GM12878 (cell line): ENCODE measurements around the gene NUP93. TPM values are rescaled to one million over a fixed set of nuclear protein-coding genes. Genes with fewer than 3 reads are reported as not detected.

Source experiments
- ATAC-seq: fragments of 200-7000 bp; cut with Tn5 transposase; 3 replicates; pipeline ENCODE4 v1.9.1; 2020; ENCODE audit warnings: mild to moderate bottlenecking, moderate library complexity
- BruUV-seq: library from RNA; stranded (reverse); fragments of 400-500 nt; replicated peaks from 2 replicates; lab custom pipeline; 2021; lab: Mats Ljungman, UMichigan
- CTCF ChIA-PET: fragments of 300-600 bp; sonication (Branson Sonifier 250); formaldehyde crosslinking; extraction: SDS; loops from one replicate; lab custom pipeline; 2021; ENCODE audit warnings: inconsistent platforms; lab: Yijun Ruan, JAX
- POLR2A ChIA-PET: fragments of 350-600 bp; formaldehyde crosslinking; extraction: SDS; loops from one replicate; lab custom pipeline; 2021; ENCODE audit warnings: inconsistent platforms; lab: Charles Lee
- RAD21 ChIA-PET: fragments of 300-600 bp; sonication (Branson Sonifier 250); formaldehyde crosslinking; loops from one replicate; lab custom pipeline; 2023; ENCODE audit warnings: antibody characterized with exemption; ENCODE audit not compliant: unreplicated experiment; lab: Charles Lee
- SMC1A ChIA-PET: fragments of 300-600 bp; sonication (Branson Sonifier 250); formaldehyde crosslinking; loops from one replicate; lab custom pipeline; 2023; ENCODE audit not compliant: unreplicated experiment, uncharacterized antibody; lab: Charles Lee
- DNase-seq: peaks from one replicate; pipeline ENCODE4 v3.0.0-alpha.2; 2011; ENCODE audit warnings: low read depth, low spot score
- FAIRE-seq: peaks from 3 replicates; lab custom pipeline; 2011; peaks lifted over from hg19 to GRCh38; lab: Jason Lieb, UNC
- H2AFZ ChIP-seq: 2 replicates; pipeline ENCODE4 v1.6.0; 2011; ENCODE audit warnings: low read depth, low read length, control low read depth; ENCODE audit not compliant: control insufficient read depth
- H3K27ac ChIP-seq: 2 replicates; pipeline ENCODE4 v1.5.1; 2011; ENCODE audit warnings: control low read depth; ENCODE audit not compliant: control insufficient read depth, insufficient read depth
- H3K27me3 ChIP-seq, 2 experiments: replicated peaks in 1 of 2; 2 replicates each; pipeline versions ENCODE4 v1.6.0 to v1.6.1; 2011; ENCODE audit warnings: low read length in 1 of 2; ENCODE audit not compliant: control insufficient read depth in 2 of 2, insufficient read depth in 2 of 2
- H3K36me3 ChIP-seq, 2 experiments: 2 replicates each; pipeline ENCODE4 v1.5.1; 2011; ENCODE audit warnings: low read length in 1 of 2; ENCODE audit not compliant: control insufficient read depth in 2 of 2, insufficient read depth in 2 of 2
- H3K4me1 ChIP-seq: 2 replicates; pipeline ENCODE4 v1.6.1; 2011; ENCODE audit warnings: mild to moderate bottlenecking, low read length, moderate library complexity, mixed read lengths; ENCODE audit not compliant: control insufficient read depth, insufficient read depth
- H3K4me2 ChIP-seq: 2 replicates; pipeline ENCODE4 v1.6.0; 2011; ENCODE audit warnings: control low read depth; ENCODE audit not compliant: control insufficient read depth, insufficient read depth
- H3K4me3 ChIP-seq: fragments of 200-600 bp; sonication (generic); 2 replicates; pipeline ENCODE4 v1.5.1; 2016
- H3K79me2 ChIP-seq: 2 replicates; pipeline ENCODE4 v1.6.0; 2011; ENCODE audit warnings: low read length; ENCODE audit not compliant: control insufficient read depth, insufficient read depth
- H3K9ac ChIP-seq: 2 replicates; pipeline ENCODE4 v1.8.0; 2011; ENCODE audit warnings: low read length, control low read depth, mixed read lengths; ENCODE audit not compliant: control insufficient read depth, insufficient read depth
- H3K9me3 ChIP-seq: replicated peaks from 3 replicates; pipeline ENCODE4 v1.5.1; 2011; ENCODE audit warnings: mild to moderate bottlenecking, low read length; ENCODE audit not compliant: control insufficient read depth, insufficient read depth
- H4K20me1 ChIP-seq: 2 replicates; pipeline ENCODE4 v1.6.0; 2011; ENCODE audit not compliant: control insufficient read depth, insufficient read depth
- DPF2 ChIP-seq: fragments of 450-650 bp; IDR thresholded peaks from 2 replicates; pipeline ENCODE4 v1.6.1; 2017; ENCODE audit warnings: mild to moderate bottlenecking
- HSF1 ChIP-seq: fragments of 150-350 bp; IDR thresholded peaks from 2 replicates; pipeline ENCODE4 v1.6.1; 2014; ENCODE audit warnings: mild to moderate bottlenecking, low read depth, low read length
- MLLT1 ChIP-seq: fragments of 450-650 bp; IDR thresholded peaks from 2 replicates; pipeline ENCODE4 v1.6.1; 2016; ENCODE audit warnings: mild to moderate bottlenecking
- STAT3 ChIP-seq: IDR thresholded peaks from 2 replicates; pipeline ENCODE4 v1.6.1; 2011; ENCODE audit warnings: low read depth, low read length, improper control_type of control experiment
- ZBTB4 ChIP-seq: fragments of 450-650 bp; formaldehyde crosslinking; IDR thresholded peaks from 2 replicates; pipeline ENCODE4 v1.4.0; 2022; ENCODE audit warnings: mild to moderate bottlenecking, moderate library complexity
- WGBS: methylation state at CpG from one replicate; pipeline ENCODE4 v1.1.6; 2016; ENCODE audit warnings: low lambda C conversion rate; ENCODE audit not compliant: insufficient replicate concordance, insufficient coverage; ENCODE audit errors: missing lambda C conversion rate; 5-methylcytosine and 5-hydroxymethylcytosine counted together
- in situ Hi-C: fragments of 300-500 bp; cut with MboI; formaldehyde crosslinking; loops from 9 replicates; pipeline ENCODE4 v1.14.3; 2018; ENCODE audit warnings: mixed read lengths
- intact Hi-C: fragments of 100-400 bp; cut with micrococcal nuclease; formaldehyde crosslinking; loops from one replicate; pipeline ENCODE4 v1.14.2; 2022; ENCODE audit not compliant: unreplicated experiment
- polyA plus RNA-seq, 11 experiments: library from polyadenylated mRNA; depleted of rRNA in 4 of 11; unstranded in 6 of 11; stranded (reverse) in 5 of 11; fragments of >200 nt; fragmentation: Nextera tagmentation in 4 of 11; fragmentation: Illumina TruSeq in 1 of 11; extraction: Ambion mirVana in 4 of 11; extraction: Trizol in 1 of 11; gene quantifications; 1 replicate in 1 of 11; 2 replicates in 10 of 11; pipeline versions ENCODE4 v1.2.1 to v1.2.3, GENCODE V29; 2011 to 2016; ENCODE audit warnings: inconsistent platforms in 2 of 11, missing spikeins in 2 of 11, low read depth in 1 of 11
- total RNA-seq, 4 experiments: library from RNA; depleted of rRNA in 3 of 4; stranded (reverse); fragments of >200 nt in 3 of 4; fragmentation: Illumina TruSeq in 1 of 4; extraction: Trizol in 1 of 4; gene quantifications; 2 replicates each; pipeline versions ENCODE4 v1.2.1 to v1.2.3, GENCODE V29; 2013 to 2021
- TF ChIP-seq, protein P1 (sequence below): IDR thresholded peaks from 2 replicates; pipeline ENCODE4 v1.6.1; 2011; ENCODE audit warnings: borderline replicate concordance, low read depth, mild to moderate bottlenecking, moderate library complexity, low read length; ENCODE audit not compliant: insufficient read depth, poor library complexity, severe bottlenecking

Gene NUP93
- total and polyA plus RNA-seq, 10 of the 15 experiments (the other 5 are each of a cell fraction or from before 2014, with no cell fraction given), result 82.2 to 175 (median 101) TPM

- Histone ChIP-seq H2AFZ (no peak overlapping the region), H3K79me2 (no peaks in the 10 kb centered on the region), H3K36me3 (no peaks in the 10 kb centered on the region), H3K4me1 (no peaks in the 10 kb centered on the region; the same call in 1 of the 2 replicates), H3K4me2 (no peak overlapping the region), H3K4me3 (no peak overlapping the region), H4K20me1 (no peaks in the 10 kb centered on the region), H3K27me3 (no peaks in the 10 kb centered on the region; a peak in 2 of 4 replicates), H3K9ac (no peak overlapping the region), H3K9me3 (no peaks in the 10 kb centered on the region; the same call in 2 of the 3 replicates), H3K27ac (no peak overlapping the region)
- ChIA-PET RAD21 (interaction anchor here (0.7 to 4.7 kb wide), 7 partner anchors 16 to 249 kb away, joined by 3 to 66 read pairs (median 11); partner anchors contain the start of genes NUDT21 and OGFOD1), SMC1A (interaction anchor here (0.6 to 4.6 kb wide), 12 partner anchors 15 to 756 kb away, joined by 3 to 67 read pairs (median 8); partner anchors contain the start of gene MT1X), CTCF (interaction anchor here (0.6 to 4.6 kb wide), 13 partner anchors 17 to 186 kb away, joined by 3 to 90 read pairs (median 15); partner anchors contain the start of gene MT2A), POLR2A (interaction anchor here (0.5 to 0.6 kb wide), 3 partner anchors 75 to 376 kb away, joined by 3 read pairs; partner anchors contain the start of gene MT1E)
- no TSS peak for BruUV-seq
- WGBS, result 71% methylated on average over 1 of the region's 1 CpG
- in situ Hi-C loops (loop anchor here (5.0 kb wide), 1 partner anchor 188 kb away; no protein-coding TSS in a partner anchor), intact Hi-C loops (loop anchor here (10.0 kb wide), 1 partner anchor 385 kb away; no protein-coding TSS in a partner anchor)
- DNase-seq (no peak), ATAC-seq (no peak), FAIRE-seq (no peak)
- TF ChIP-seq STAT3, result no peak
- TF ChIP-seq HSF1, result no peak
- TF ChIP-seq DPF2, result no peak
- no peak for TF ChIP-seq ZBTB4
- no peak for TF ChIP-seq MLLT1
- TF ChIP-seq, protein P1, sequence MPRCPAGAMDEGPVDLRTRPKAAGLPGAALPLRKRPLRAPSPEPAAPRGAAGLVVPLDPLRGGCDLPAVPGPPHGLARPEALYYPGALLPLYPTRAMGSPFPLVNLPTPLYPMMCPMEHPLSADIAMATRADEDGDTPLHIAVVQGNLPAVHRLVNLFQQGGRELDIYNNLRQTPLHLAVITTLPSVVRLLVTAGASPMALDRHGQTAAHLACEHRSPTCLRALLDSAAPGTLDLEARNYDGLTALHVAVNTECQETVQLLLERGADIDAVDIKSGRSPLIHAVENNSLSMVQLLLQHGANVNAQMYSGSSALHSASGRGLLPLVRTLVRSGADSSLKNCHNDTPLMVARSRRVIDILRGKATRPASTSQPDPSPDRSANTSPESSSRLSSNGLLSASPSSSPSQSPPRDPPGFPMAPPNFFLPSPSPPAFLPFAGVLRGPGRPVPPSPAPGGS, result no peak
These were observed 29.7 kb upstream of the NUP93 start for GRCh38 chr16:56700195-56700594.
